Mesodermal cell (in vitro differentiated cells): ENCODE data around the gene KIF15.
"Not testable (repeated sequence)": the region's sequence is repeated elsewhere in the genome, so short reads cannot be mapped to it uniquely, and the experiment has no call there.

Source experiments
- H3K27ac ChIP-seq: 2 replicates; pipeline ENCODE4 v1.7.0; 2013; ENCODE audit warnings: mild to moderate bottlenecking, low read depth, low read length, moderate library complexity; ENCODE audit not compliant: severe bottlenecking
- H3K36me3 ChIP-seq: 2 replicates; pipeline ENCODE4 v1.7.1; 2013; ENCODE audit warnings: mild to moderate bottlenecking, low read length, moderate library complexity; ENCODE audit not compliant: control insufficient read depth, insufficient read depth
- H3K4me1 ChIP-seq: one replicate; pipeline ENCODE4 v1.7.1; 2013; ENCODE audit warnings: mild to moderate bottlenecking, low read length; ENCODE audit not compliant: insufficient read depth, control insufficient read depth, poor library complexity, severe bottlenecking
- H3K4me3 ChIP-seq: 2 replicates; pipeline ENCODE4 v1.7.0; 2013; ENCODE audit warnings: low read length, control low read depth, mild to moderate bottlenecking; ENCODE audit not compliant: insufficient read depth, poor library complexity, severe bottlenecking; ENCODE audit errors: extremely low read depth
- H3K9me3 ChIP-seq: 2 replicates; pipeline ENCODE4 v1.7.1; 2013; ENCODE audit warnings: mild to moderate bottlenecking, low read length, moderate library complexity; ENCODE audit not compliant: control insufficient read depth
- WGBS, 2 experiments: methylation state at CpG; one replicate each; pipeline ENCODE4 v1.1.5; 2013; ENCODE audit warnings: missing lambda C conversion rate in 2 of 2; ENCODE audit not compliant: insufficient coverage in 2 of 2; 5-methylcytosine and 5-hydroxymethylcytosine counted together

KIF15 gene

DNA sequence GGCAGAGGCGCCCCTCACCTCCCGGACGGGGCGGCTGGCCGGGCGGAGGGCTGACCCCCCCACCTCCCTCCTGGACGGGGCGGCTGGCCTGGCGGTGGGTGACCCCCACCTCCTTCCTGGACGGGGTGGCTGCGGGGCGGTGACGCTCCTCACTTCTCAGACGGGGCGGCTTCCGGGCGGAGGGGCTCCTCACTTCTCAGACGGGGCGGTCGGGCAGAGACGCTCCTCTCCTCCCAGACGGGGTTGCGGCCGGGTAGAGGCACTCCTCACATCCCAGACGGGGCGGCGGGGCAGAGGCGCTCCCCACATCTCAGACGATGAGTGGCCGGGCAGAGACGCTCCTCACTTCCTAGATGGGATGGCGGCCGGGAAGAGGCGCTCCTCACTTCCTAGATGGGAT is 59.6 kb downstream of the KIF15 start:
- WGBS, 2 experiments = 94 to 99% methylated on average over 15 to 16 of the region's 34 CpGs
- not testable (repeated sequence) for H3K4me3 ChIP-seq, H3K27ac ChIP-seq, H3K9me3 ChIP-seq, H3K4me1 ChIP-seq
- H3K36me3 ChIP-seq = peaks cover 34% of the 10 kb centered on the region

DNA sequence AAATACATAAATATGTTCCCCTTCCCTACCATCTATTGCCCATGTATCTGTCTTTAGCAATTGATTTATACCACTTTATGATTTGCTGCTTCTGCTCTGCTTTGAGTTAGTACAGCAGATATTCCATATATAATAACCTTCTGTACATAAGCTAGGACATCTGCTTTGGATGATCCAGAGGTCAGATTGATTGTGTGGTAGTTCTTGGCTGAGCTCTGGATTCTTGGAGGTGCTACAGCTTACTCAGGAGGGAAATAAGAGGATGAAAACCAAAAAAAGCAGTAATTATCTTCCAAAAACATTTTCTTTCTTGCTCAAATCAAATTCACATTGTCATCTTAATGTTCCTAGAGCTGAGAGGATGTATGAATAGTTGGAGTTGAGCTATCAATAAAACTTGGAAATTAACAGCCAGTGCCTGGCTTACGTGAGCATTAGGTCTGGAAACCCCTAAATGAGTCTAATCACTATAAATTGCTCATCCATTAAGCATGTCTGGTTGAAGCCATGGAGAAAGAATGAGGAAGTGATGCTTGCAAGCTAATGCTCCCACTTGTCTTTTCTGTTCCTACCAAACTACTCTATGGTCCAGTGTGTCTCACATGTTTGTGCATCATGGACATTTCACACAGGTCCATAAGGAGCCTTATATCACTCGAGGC is 63.8 kb downstream of the KIF15 start:
- Histone ChIP-seq H3K36me3 (peaks cover 63% of the 10 kb centered on the region), H3K4me1 (peaks cover 9% of the 10 kb centered on the region), H3K27ac (no peak overlapping the region), H3K4me3 (no peak overlapping the region), H3K9me3 (no peaks in the 10 kb centered on the region)
- 100% methylated on average over 1 of the region's 2 CpGs; no CpG with 5 or more reads in 1 of the 2 experiments for WGBS, 2 experiments

DNA sequence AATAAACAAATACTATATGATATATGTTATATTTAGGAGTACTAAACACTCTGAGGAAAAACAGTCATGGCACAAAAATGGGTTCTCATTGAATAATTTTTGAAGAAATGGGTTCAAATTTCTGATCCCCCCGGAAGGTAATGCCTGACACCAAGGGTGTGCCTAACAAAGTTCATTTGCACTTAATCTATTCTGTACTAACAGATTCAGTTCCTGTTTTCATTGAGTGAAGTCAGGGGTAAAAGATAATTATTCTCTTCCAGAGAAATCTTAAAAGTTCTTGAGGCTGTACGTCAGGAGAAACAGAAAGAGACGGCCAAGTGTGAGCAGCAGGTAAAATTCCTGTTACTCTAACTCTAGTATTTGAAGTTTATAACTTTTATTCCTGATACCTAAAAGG is 65.6 kb downstream of the KIF15 start:
- peaks cover 78% of the 10 kb centered on the region for H3K36me3 ChIP-seq
- no CpG with 5 or more reads among the region's 3 CpGs for WGBS, 2 experiments
- H3K4me1 ChIP-seq = peaks cover 9% of the 10 kb centered on the region
- H3K4me3 ChIP-seq = no peak overlapping the region
- no peak overlapping the region for H3K27ac ChIP-seq
- no peaks in the 10 kb centered on the region for H3K9me3 ChIP-seq

DNA sequence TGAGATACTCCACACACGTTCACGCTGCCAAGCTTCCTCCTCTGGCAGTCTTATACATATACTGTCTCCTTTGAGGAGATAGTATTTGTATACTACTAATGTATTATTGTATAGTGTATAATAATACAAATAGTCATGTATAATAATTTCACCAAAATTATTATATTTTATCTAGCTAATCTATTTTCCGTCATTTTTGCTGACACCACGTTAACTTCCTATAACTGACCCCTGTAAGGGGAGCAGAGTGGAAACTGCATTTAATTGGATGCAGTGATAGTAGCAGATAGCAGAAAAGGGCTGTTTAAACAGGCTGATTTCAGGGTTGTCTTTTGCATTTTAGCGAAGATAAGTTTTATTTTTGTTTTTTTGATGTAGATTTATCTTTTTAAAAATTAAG is 69.6 kb downstream of the KIF15 start:
- Histone ChIP-seq H3K4me3 (no peak overlapping the region), H3K27ac (no peak overlapping the region), H3K4me1 (no peaks in the 10 kb centered on the region), H3K9me3 (no peaks in the 10 kb centered on the region), H3K36me3 (peaks cover 72% of the 10 kb centered on the region)
- WGBS, 2 experiments = no CpG with 5 or more reads among the region's 5 CpGs

DNA sequence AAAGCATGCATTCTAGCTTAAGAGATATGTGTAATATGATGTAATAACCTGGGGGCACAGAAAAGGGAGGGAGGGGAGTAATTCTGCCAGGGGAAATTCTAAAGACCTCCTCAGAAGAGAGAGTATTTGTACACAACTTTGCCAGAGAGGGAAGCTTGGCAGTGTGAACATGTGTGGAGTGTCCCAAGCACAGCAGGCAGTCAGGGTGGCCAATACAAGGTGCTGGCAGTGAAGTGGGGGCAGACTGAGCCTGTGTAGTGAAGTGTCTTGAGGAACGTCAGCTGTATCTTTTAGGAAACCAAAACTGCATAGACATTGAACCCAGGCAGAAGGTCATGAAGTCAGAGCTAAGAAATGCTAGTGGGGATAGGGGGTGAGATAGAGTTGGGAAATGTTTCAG is 70.4 kb downstream of the KIF15 start:
- peaks cover 72% of the 10 kb centered on the region for H3K36me3 ChIP-seq
- H3K9me3 ChIP-seq = peaks cover 7% of the 10 kb centered on the region
- H3K4me1 ChIP-seq = no peaks in the 10 kb centered on the region
- no peak overlapping the region for H3K27ac ChIP-seq
- no peak overlapping the region for H3K4me3 ChIP-seq
- 87 to 100% methylated on average over 1 of the region's 1 CpG for WGBS, 2 experiments

DNA sequence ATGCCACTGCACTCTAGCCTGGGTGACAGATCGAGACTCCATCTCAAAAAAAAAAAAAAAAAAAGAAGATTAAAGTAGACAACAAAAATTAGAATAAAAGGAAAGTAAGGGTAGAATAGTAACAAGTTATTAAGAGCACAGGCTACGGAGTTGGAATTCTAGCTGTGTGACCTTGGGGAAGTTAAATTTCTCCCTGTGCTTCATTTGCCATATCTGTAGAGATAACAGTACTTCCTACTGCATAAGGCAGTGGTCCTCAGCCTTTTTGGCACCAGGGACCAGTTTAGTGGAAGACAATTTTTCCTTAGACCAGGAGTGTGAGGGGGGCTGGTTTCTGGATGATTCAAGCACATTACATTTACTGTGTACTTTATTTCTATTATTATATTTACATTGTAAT is 71.4 kb downstream of the KIF15 start:
- Histone ChIP-seq H3K9me3 (peaks cover 11% of the 10 kb centered on the region), H3K4me3 (no peak overlapping the region), H3K4me1 (no peaks in the 10 kb centered on the region), H3K36me3 (peaks cover 72% of the 10 kb centered on the region), H3K27ac (no peak overlapping the region)
- no CpG with 5 or more reads among the region's 2 CpGs for WGBS, 2 experiments

DNA sequence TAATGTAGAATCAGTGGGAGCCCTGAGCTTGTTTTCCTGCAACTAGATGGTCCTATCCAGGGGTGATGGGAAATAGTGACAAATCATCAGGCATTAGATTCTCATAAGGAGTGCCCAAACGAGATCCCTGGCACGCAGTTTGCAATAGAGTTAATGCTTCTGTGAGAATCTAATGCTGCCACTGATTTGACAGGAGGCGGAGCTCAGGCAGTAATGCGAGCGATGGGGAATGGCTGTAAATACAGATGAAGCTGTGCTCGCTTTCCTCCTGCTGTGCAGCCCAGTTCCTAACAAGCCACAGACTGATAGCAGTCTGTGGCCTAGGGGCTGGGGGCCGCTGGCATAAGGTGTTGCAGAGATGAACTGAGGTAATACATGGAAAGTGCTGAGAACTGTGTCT is 71.8 kb downstream of the KIF15 start:
- Histone ChIP-seq H3K36me3 (peaks cover 72% of the 10 kb centered on the region), H3K9me3 (peaks cover 11% of the 10 kb centered on the region), H3K4me3 (no peak overlapping the region), H3K4me1 (no peaks in the 10 kb centered on the region), H3K27ac (no peak overlapping the region)
- WGBS, 2 experiments = 87 to 93% methylated on average over 6 to 7 of the region's 7 CpGs

DNA sequence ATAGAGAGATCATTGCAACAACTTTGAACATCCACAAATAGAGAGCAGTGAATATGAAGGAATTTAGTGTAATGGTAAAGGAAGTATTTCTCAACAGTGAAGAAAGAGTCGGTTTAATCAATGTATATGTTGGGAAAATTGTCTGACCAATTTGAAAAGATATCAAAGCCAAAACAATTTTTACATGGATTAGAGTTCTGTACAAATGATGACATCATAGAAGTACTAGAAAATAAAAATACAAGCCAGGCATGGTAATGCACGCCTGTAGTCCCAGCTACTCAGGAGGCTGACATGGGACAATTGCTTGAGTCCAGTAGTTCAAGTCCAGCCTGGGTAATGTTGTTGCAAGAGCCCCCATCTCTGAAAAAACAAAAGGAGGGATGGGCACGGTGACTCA is 74.1 kb downstream of the KIF15 start:
- WGBS, 2 experiments = 77 to 90% methylated on average over 2 of the region's 3 CpGs
- Histone ChIP-seq H3K36me3 (peaks cover 82% of the 10 kb centered on the region), H3K9me3 (peaks cover 11% of the 10 kb centered on the region)

DNA sequence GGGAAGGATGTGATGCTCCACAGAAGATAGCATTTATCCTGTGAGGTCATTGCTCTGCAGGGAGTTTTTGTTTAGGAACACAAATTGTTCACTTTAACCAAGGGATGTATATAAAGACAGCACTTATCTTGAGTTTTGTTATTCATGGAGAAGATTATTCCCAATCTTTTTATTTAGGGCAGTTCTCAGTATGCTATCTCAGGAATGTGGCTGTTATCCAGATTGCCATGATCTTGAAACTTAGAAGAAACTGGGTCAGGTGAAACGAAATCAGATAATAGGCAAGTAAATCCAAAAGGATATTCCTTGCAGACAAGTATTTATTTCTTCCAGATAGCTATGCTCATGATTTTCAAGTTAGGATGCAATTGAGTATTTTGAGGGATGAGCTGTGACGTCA is 80.8 kb downstream of the KIF15 start:
- peaks cover 90% of the 10 kb centered on the region for H3K36me3 ChIP-seq
- peaks cover under 1% of the 10 kb centered on the region for H3K9me3 ChIP-seq
- 100% methylated on average over 1 of the region's 2 CpGs; no CpG with 5 or more reads in 1 of the 2 experiments for WGBS, 2 experiments

More for the DNA sequence above, 74.1 kb downstream of the KIF15 start:
- Histone ChIP-seq H3K27ac (no peak overlapping the region), H3K4me3 (no peak overlapping the region), H3K4me1 (no peaks in the 10 kb centered on the region)

DNA sequence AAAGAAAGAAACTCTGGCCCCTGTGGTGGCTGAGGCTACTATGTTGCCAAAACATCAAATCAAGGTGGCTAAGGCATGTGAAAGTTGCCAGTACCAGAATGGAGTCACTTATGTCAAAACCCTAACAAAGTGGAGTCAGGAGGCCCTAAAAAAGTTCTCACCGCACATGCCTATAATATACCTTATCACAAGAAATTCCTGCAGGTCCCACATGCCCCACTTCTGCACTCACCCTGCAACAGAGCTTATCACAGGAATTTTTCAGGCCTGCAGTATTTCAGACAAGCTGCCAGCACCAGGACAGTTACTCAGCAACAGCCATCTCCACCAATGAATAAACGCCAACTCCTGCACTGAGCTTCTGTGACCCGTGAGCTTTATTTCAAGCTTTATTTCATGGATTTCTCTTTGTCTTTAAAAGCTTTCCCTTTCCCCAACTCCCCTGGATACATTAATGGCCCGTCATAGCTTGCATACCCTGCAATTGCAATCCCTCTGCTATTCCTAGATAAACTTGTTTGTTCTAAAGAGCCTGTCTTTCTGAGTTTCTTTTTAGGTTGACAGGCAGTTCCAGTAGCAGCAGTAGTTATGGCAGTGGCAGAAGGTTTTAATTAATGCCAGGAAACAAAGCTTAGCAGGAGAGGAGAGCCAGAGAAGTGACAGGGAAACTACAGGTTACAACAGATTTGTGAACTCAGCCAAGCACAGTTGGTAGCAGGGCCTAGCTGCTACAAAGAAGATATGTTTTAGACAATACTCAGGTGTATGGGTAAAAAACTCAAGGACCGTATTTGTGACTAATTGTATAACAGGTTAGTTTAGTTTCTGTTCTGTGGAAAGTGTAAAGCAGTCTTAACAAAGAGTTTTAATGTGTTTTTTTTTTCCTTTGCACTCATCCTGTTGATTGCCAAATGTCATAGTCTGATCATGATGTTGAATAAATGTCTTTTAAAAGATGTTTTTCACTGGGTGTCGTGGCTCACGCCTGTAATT is 84.2 kb downstream of the KIF15 start:
- no peaks in the 10 kb centered on the region for H3K9me3 ChIP-seq
- peak overlapping the region; percentile 99 for H3K27ac ChIP-seq
- peaks cover 14% of the 10 kb centered on the region for H3K4me1 ChIP-seq
- 85 to 96% methylated on average over 6 to 7 of the region's 7 CpGs for WGBS, 2 experiments
- H3K36me3 ChIP-seq = peaks cover 66% of the 10 kb centered on the region
- no peak overlapping the region for H3K4me3 ChIP-seq

More for the DNA sequence above, 80.8 kb downstream of the KIF15 start:
- Histone ChIP-seq H3K27ac (no peak overlapping the region), H3K4me1 (peaks cover 14% of the 10 kb centered on the region), H3K4me3 (no peak overlapping the region)
